ENCODE results near the gene IFNG. TPM values are rescaled to one million over a fixed set of nuclear protein-coding genes. Genes with fewer than 3 reads are reported as not detected.

IFNG gene
- polyA plus RNA-seq, 2 of the 4 experiments (the other 2 are of a cell fraction): not detected

Other genes starting within 250 kb of the IFNG start
- gene IFNG-AS1, start 170.3 kb downstream of the IFNG start, polyA plus RNA-seq (2011; rRNA removed): not detected in 2 replicates
- gene IFNG-AS1, start 170.3 kb downstream of the IFNG start, polyA plus RNA-seq (2017; fragmentation: RNase III; extraction: RNeasy Plus Mini Kit Qiagen cat#74134 plus additional on column Dnase treatment): not detected in 3 replicates
- gene IL26, start 66.1 kb upstream of the IFNG start, polyA plus RNA-seq (2011; rRNA removed): not detected in 2 replicates
- gene IL26, start 66.1 kb upstream of the IFNG start, polyA plus RNA-seq (2017; fragmentation: RNase III; extraction: RNeasy Plus Mini Kit Qiagen cat#74134 plus additional on column Dnase treatment): not detected in 3 replicates
- gene IL22, start 93.9 kb upstream of the IFNG start, polyA plus RNA-seq (2011; rRNA removed): not detected in 2 replicates
- not detected in 3 replicates for gene IL22, start 93.9 kb upstream of the IFNG start, polyA plus RNA-seq (2017; fragmentation: RNase III; extraction: RNeasy Plus Mini Kit Qiagen cat#74134 plus additional on column Dnase treatment)
- gene MDM1, start 172.6 kb upstream of the IFNG start, polyA plus RNA-seq (2011; rRNA removed): 17.5 and 24.5 TPM in 2 replicates
- 10.4 to 12.5 TPM (median 11.0 TPM) in 3 replicates for gene MDM1, start 172.6 kb upstream of the IFNG start, polyA plus RNA-seq (2017; fragmentation: RNase III; extraction: RNeasy Plus Mini Kit Qiagen cat#74134 plus additional on column Dnase treatment)